ENCODE data around the gene GALNT7. TPM values are rescaled to one million over a fixed set of nuclear protein-coding genes. Genes with fewer than 3 reads are reported as not detected.

Gene GALNT7
- total and polyA plus RNA-seq, 8 donors: 25.2 to 51.1 (median 37.4) TPM

DNA sequence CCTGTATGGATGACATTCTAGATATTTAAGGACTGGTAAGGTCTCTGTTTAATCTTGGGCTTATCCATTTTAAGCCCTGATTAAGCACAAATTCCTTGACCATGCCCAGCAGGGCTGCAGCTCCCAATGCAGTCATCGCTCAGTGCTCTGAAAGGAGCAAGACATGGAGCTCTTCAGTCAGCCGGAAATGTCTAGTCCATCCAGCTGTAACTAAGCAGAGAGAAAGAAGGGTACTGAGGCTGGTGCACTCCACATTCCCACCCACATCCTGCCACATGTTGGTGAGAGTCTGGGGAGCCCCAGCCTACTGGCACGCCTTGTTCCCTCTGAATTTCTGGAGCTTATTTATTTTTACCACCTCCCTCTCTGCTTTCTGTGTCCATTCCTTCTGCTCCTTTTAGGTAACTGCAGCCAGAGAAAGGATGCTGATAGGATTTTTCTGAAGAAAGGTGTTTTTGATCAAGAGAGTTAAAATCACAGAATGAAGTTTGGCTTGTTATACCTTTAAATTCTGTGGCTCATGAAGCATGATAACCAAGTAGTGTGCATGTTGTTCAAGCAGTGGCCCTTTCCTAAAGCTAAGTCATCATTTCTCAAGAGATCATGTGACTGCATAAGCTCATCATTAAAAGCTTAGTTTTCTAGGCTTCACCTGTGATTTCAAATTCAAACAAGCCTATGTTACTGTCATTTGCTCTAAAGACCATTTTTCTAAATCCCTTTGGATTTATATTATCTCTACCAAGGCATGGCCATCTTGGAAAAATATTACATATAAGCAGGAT lies 74.0 kb downstream of the GALNT7 start:
- Histone ChIP-seq H3K36me3 (no peaks in the 10 kb centered on the region), H3K27ac (no peak overlapping the region), H3K27me3 (no peaks in the 10 kb centered on the region), H3K4me1 (no peaks in the 10 kb centered on the region), H3K9me3 (no peaks in the 10 kb centered on the region), H3K4me3 (no peak overlapping the region)
- TF ChIP-seq, protein P1, sequence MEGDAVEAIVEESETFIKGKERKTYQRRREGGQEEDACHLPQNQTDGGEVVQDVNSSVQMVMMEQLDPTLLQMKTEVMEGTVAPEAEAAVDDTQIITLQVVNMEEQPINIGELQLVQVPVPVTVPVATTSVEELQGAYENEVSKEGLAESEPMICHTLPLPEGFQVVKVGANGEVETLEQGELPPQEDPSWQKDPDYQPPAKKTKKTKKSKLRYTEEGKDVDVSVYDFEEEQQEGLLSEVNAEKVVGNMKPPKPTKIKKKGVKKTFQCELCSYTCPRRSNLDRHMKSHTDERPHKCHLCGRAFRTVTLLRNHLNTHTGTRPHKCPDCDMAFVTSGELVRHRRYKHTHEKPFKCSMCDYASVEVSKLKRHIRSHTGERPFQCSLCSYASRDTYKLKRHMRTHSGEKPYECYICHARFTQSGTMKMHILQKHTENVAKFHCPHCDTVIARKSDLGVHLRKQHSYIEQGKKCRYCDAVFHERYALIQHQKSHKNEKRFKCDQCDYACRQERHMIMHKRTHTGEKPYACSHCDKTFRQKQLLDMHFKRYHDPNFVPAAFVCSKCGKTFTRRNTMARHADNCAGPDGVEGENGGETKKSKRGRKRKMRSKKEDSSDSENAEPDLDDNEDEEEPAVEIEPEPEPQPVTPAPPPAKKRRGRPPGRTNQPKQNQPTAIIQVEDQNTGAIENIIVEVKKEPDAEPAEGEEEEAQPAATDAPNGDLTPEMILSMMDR (IDR thresholded peaks at IDR 0.05): no peak
- intact Hi-C loops (cut with DNase I): no loop called here
- ATAC-seq (no peak), DNase-seq (no peak)

GRCh38 chr4:173243321-173243720 lies 74.7 kb downstream of the GALNT7 start:
- Histone ChIP-seq H3K4me3 (no peak overlapping the region), H3K27ac (no peak overlapping the region), H3K36me3 (no peaks in the 10 kb centered on the region), H3K9me3 (no peaks in the 10 kb centered on the region), H3K27me3 (no peaks in the 10 kb centered on the region), H3K4me1 (no peaks in the 10 kb centered on the region)
- DNase-seq (no peak), ATAC-seq (peak; percentile 79)
- intact Hi-C loops (cut with DNase I): no loop called here
- TF ChIP-seq, protein P1 (IDR thresholded peaks at IDR 0.05): no peak

- H3K27me3 ChIP-seq: no peaks in the 10 kb centered on the region
- H3K27ac ChIP-seq: no peak overlapping the region
- H3K36me3 ChIP-seq: no peaks in the 10 kb centered on the region
- DNase-seq (no peak), ATAC-seq (no peak)
- no peak overlapping the region for H3K4me3 ChIP-seq
- intact Hi-C loops (cut with DNase I): no loop called here
- no peaks in the 10 kb centered on the region for H3K9me3 ChIP-seq
- H3K4me1 ChIP-seq: no peaks in the 10 kb centered on the region
- TF ChIP-seq, protein P1 (IDR thresholded peaks at IDR 0.05): no peak
Observed at GRCh38 chr4:173243917-173244658, 75.5 kb downstream of the GALNT7 start.

- Histone ChIP-seq H3K4me1 (no peaks in the 10 kb centered on the region), H3K36me3 (no peaks in the 10 kb centered on the region), H3K27me3 (no peaks in the 10 kb centered on the region), H3K4me3 (no peak overlapping the region), H3K9me3 (no peaks in the 10 kb centered on the region), H3K27ac (no peak overlapping the region)
- intact Hi-C loops (cut with DNase I): no loop called here
- ATAC-seq: no peak
- DNase-seq: no peak
- TF ChIP-seq, protein P1 (IDR thresholded peaks at IDR 0.05): no peak
Observed at GRCh38 chr4:173245952-173246351, 77.3 kb downstream of the GALNT7 start.

DNA sequence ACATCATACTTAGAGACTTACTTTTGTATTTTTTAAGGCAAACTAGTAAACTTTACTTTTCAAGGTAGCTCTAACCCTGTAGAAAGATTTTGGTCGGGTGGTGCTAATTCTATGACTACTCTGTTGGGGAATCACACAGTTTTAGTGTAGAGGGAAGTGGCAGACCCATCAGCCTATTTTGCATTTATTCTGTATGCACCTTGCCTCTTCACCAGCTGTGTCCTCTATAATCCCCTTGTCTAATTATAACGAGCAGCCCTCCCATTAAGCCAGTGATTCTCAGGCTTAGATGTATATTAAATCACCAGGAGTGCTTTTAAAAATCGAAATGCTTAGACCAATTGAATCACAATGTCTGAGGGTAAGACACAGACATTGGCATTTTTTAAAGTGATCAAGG lies 78.1 kb downstream of the GALNT7 start:
- intact Hi-C loops (cut with DNase I): no loop called here
- Histone ChIP-seq H3K4me3 (no peak overlapping the region), H3K9me3 (no peaks in the 10 kb centered on the region), H3K4me1 (no peaks in the 10 kb centered on the region), H3K36me3 (no peaks in the 10 kb centered on the region), H3K27ac (no peak overlapping the region), H3K27me3 (no peaks in the 10 kb centered on the region)
- ATAC-seq (no peak), DNase-seq (no peak)
- TF ChIP-seq, protein P1 (IDR thresholded peaks at IDR 0.05): no peak
